Subcutaneous abdominal adipose tissue (tissue), 5 donors: Measurements from ENCODE around the gene AP3S2.

Experiments used
- H3K27ac ChIP-seq: one replicate; pipeline ENCODE4 v1.7.0; 2013; ENCODE audit warnings: low read depth, mild to moderate bottlenecking, inconsistent platforms, low read length, moderate library complexity
- H3K27me3 ChIP-seq, 5 donors: one replicate each; pipeline ENCODE4 v1.7.0; 2013; ENCODE audit warnings: low read length in 5 of 5, inconsistent platforms in 1 of 5; ENCODE audit not compliant: control insufficient read depth in 5 of 5, insufficient read depth in 4 of 5
- H3K36me3 ChIP-seq, 5 donors: one replicate each; pipeline ENCODE4 v1.7.0; 2013; ENCODE audit warnings: low read length in 5 of 5; ENCODE audit not compliant: control insufficient read depth in 5 of 5, insufficient read depth in 5 of 5
- H3K4me1 ChIP-seq, 5 donors: one replicate each; pipeline ENCODE4 v1.7.0; 2013; ENCODE audit warnings: low read length in 5 of 5, mild to moderate bottlenecking in 3 of 5, moderate library complexity in 1 of 5; ENCODE audit not compliant: control insufficient read depth in 5 of 5, insufficient read depth in 5 of 5
- H3K4me3 ChIP-seq, 5 donors: one replicate each; pipeline ENCODE4 v1.7.0; 2013; ENCODE audit warnings: low read length in 5 of 5, low read depth in 1 of 5
- H3K9ac ChIP-seq, 5 donors: one replicate each; pipeline ENCODE4 v1.7.0; 2013; ENCODE audit warnings: low read length in 5 of 5, mild to moderate bottlenecking in 4 of 5, moderate library complexity in 3 of 5
- H3K9me3 ChIP-seq, 5 donors: one replicate each; pipeline ENCODE4 v1.7.0; 2013; ENCODE audit warnings: low read length in 5 of 5; ENCODE audit not compliant: control insufficient read depth in 5 of 5
- donor health status: healthy.
- donor health status: healthy.
- donor health status: healthy.
- donor health status: healthy.
- donor health status: healthy.

AP3S2 gene

GRCh38 chr15:89805241-89806209 lies 88.3 kb downstream of the AP3S2 start:
- no peak overlapping the region for H3K4me3 ChIP-seq

GRCh38 chr15:89803941-89804800 lies 89.6 kb downstream of the AP3S2 start:
- Histone ChIP-seq H3K36me3 (peaks cover 0 to 60% (median 29%) of the 10 kb centered on the region in 5 donors), H3K9ac (no peak overlapping the region), H3K9me3 (no peaks in the 10 kb centered on the region), H3K4me1 (peaks cover 0 to 4% (median 0%) of the 10 kb centered on the region in 5 donors), H3K4me3 (no peak overlapping the region), H3K27ac (no peak overlapping the region), H3K27me3 (peaks cover 0 to 7% (median 0%) of the 10 kb centered on the region in 5 donors)

More at GRCh38 chr15:89805241-89806209, 88.3 kb downstream of the AP3S2 start:
- Histone ChIP-seq H3K27ac (no peak overlapping the region), H3K9me3 (no peaks in the 10 kb centered on the region), H3K27me3 (peaks cover 0 to 7% (median 0%) of the 10 kb centered on the region in 5 donors), H3K36me3 (peaks cover 0 to 55% (median 26%) of the 10 kb centered on the region in 5 donors), H3K9ac (no peak overlapping the region), H3K4me1 (peaks cover 0 to 4% (median 0%) of the 10 kb centered on the region in 5 donors)

- Histone ChIP-seq H3K27ac (no peak overlapping the region), H3K36me3 (peaks cover 0 to 65% (median 32%) of the 10 kb centered on the region in 5 donors), H3K4me1 (peaks cover 0 to 4% (median 0%) of the 10 kb centered on the region in 5 donors)
Measured at GRCh38 chr15:89802986-89803824, 90.6 kb downstream of the AP3S2 start.

DNA sequence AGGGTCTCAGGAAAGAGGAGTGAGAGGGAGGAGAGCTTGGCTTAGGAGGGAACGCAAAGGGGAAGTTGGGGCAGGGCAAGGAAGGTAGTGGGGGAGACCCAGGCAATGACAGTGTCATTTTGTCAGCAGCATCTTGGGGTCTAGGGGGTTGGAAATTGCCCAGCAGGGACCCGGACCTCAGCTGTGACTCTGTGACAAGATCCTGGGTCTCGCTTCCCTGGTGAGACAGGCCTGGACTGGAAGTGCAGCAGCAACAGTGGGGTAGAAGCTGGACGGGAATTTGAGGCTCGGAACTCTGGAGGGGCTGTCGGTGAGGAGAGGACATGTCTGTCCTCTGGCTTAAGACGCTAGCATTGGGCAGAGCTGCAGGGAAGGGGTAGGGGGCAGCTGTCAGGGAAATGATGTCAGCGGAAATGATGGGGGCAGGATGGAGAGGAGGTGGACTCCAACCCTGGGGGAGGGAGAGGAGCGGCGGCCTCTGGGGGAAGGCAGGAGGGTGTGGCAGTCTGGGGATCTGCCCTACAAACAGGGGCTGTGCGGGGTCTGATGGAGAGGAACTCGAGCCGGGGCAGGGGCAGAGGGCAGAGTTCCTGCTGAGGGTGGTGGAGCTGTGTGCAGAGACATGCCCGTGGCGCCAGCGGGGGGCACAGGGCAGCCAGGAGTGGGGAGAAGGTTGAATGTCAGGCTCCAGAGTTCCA lies 91.4 kb downstream of the AP3S2 start:
- H3K9ac ChIP-seq = no peak overlapping the region
- H3K36me3 ChIP-seq = peaks cover 0 to 73% (median 35%) of the 10 kb centered on the region in 5 donors
- peaks cover 0 to 4% (median 0%) of the 10 kb centered on the region in 5 donors for H3K4me1 ChIP-seq
- H3K4me3 ChIP-seq = no peak overlapping the region
- no peak overlapping the region for H3K27ac ChIP-seq
- peaks cover 0 to 7% (median 0%) of the 10 kb centered on the region in 5 donors for H3K27me3 ChIP-seq
- no peaks in the 10 kb centered on the region for H3K9me3 ChIP-seq

More at GRCh38 chr15:89802986-89803824, 90.6 kb downstream of the AP3S2 start:
- Histone ChIP-seq H3K9ac (no peak overlapping the region), H3K27me3 (peaks cover 0 to 7% (median 0%) of the 10 kb centered on the region in 5 donors), H3K4me3 (no peak overlapping the region), H3K9me3 (no peaks in the 10 kb centered on the region)

DNA sequence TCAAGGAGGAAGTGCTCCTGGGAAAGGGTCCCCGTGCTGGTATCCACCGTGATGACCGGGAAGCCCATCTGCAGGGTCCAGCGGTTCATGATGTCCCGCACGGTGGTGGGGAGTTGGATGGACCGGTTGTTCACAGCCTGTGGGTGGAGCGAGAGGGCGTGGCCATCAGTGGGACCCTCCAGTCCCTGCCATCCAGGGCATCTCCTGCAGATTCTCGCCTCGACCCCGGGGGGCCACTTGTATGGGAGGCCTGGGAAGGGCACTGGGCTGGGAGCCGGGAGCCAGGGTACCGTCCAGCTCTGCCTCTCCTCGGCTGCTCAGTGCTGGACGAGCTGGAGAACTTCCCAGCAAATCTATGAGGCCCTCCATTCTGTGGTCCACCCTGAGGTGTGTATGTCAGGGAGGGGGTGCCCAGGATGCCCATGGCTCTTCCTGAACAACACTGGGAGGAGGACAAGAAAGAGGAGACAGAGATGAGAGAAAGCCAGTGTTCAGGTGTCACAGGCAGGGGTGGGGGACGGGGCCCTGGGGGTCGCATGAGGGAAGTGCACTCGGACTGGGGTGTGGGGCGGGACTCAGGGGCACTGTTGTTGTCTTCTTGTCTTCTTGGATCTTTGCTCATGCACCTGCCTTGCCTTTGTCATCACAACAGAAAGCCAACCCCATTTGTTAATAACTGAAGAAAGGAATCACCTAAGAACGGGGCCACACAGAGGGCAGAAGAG lies 92.2 kb downstream of the AP3S2 start:
- Histone ChIP-seq H3K36me3 (peaks cover 0 to 80% (median 39%) of the 10 kb centered on the region in 5 donors), H3K4me1 (peaks cover 0 to 4% (median 0%) of the 10 kb centered on the region in 5 donors), H3K9ac (no peak overlapping the region), H3K27ac (no peak overlapping the region), H3K9me3 (no peaks in the 10 kb centered on the region), H3K27me3 (peaks cover 0 to 7% (median 0%) of the 10 kb centered on the region in 5 donors), H3K4me3 (no peak overlapping the region)

DNA sequence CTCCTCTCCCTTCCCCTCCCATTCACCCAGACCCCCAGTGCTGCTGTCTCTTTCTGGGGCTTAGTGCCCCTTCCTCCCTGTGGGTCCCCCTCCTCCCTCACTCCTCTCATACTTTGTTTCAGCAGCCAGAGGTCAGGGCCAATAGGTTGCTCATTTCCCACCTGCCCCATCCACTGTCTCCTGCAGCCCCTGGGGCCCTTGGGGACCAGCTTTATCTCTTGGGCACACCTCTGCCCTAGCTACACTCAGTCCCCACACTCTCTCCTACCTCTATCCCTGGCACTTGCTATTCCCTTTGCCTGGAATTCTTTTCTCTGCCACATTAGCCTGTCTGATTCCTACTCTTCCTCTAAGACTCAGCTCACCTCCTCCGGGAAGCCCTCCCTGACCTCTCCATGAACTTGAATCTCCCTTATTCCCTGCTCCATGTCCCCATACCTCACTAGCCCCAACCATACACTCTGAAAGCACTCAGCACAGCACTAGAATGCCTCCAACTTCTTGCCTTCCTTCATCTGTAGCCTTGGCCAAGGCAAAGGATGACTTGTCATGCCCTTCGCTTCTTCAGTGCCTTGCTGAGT lies 93.8 kb downstream of the AP3S2 start:
- no peak overlapping the region for H3K27ac ChIP-seq

DNA sequence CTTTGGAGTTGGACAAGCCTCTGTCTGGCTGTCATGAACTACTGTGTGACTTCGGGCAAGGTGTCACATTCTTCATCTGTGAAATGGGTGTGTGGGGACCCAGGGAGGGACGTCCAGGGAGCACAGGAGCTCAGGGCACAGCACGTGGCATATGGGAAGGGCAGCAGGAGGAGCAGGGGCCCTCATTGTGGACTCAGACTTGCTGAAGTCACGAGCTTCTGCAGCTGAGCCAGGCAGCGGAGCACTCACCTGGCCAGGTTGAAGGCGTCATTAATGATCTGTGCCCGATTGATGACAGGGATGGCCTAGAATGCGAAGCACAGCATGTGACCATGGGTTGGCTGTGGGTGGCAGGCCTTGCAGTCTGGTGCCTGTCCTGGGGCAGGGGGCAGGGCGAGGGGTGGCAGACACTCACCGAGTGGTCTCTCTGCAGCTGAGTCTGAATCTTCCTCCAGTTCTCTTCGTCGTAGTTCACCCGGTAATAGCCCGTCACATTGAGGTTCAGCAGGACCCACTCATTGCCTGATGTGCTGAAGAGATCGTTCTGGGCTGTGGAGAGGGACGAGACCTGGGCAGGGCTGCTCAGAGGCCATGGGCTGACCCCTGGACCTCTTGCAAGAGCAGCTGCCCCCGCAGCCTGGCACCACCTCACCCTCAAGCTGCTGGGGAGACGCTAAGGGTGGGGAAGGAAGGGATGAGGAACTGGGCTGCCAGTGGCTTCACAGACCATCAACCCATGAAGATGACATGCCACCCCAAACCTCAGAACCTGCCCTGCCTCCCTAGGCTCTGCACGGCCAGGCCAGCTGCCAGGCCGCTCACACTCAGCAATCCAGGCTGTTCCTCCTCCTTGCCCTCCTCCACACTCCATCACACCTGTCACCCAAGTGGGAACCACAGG lies 94.5 kb downstream of the AP3S2 start:
- H3K4me1 ChIP-seq = peaks cover 0 to 13% (median 7%) of the 10 kb centered on the region in 5 donors
- peaks cover 0 to 7% (median 0%) of the 10 kb centered on the region in 5 donors for H3K27me3 ChIP-seq
- H3K9me3 ChIP-seq = peaks cover 0 to 5% (median 0%) of the 10 kb centered on the region in 5 donors
- H3K27ac ChIP-seq = no peak overlapping the region
- H3K9ac ChIP-seq = no peak overlapping the region
- H3K36me3 ChIP-seq = peaks cover 0 to 60% (median 30%) of the 10 kb centered on the region in 5 donors
- H3K4me3 ChIP-seq = no peak overlapping the region

More for the DNA sequence above, 93.8 kb downstream of the AP3S2 start:
- Histone ChIP-seq H3K4me1 (peaks cover 0 to 8% (median 3%) of the 10 kb centered on the region in 5 donors), H3K9me3 (peaks cover 0 to 5% (median 0%) of the 10 kb centered on the region in 5 donors), H3K9ac (no peak overlapping the region), H3K4me3 (no peak overlapping the region), H3K36me3 (peaks cover 0 to 67% (median 37%) of the 10 kb centered on the region in 5 donors), H3K27me3 (peaks cover 0 to 7% (median 0%) of the 10 kb centered on the region in 5 donors)
